NCI-H82 treated with DMSO at 0.1 percent for 48 hours (cell line): ENCODE data around the gene FAM228A.
"Not testable (repeated sequence)": the region's sequence is repeated elsewhere in the genome, so short reads cannot be mapped to it uniquely, and the experiment has no call there.

ENCODE experiments used
- DNase-seq: peaks from one replicate; lab custom pipeline; 2025; ENCODE audit not compliant: unreplicated experiment; lab: John Stamatoyannopoulos, UW

FAM228A gene

DNA sequence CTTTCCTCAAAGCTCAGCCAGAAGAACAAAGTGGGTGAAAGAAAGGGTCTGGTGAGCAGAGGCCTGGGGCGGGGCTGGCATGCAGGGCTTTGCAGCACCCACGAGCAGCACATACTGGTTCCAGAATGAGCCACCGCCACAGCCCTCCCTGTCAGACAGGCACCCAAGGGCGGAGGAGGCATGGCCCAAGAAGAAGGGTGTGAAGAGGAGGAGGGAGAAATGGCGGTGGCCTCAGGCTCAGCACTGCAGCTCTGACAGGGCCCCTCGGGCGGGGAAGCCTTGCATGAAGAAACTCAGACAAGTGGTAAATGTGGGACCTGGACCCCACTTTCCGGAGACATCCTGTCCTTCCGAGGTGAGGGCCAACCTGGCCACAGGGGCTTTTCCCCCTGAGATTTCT is 15.7 kb downstream of the FAM228A start:
- no peak for DNase-seq

DNA sequence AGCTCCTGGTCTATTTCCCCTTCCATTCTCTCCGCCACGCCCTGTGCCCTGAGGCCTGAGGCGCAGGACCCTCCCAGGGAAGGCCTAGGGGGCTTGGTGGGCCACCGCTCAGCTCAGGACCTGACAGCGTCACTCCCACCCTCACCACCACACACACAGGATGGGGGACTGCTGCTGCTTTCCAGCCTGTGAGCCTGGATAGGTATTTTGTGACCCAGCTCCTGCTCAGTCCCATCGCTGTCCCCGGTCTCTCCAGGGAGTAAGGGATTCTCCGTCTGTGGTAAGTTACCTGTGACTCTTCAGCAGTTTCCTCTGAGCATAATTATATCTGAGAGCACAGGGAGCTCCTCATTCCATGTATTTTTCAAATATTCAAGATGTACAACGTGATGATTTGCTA is 16.3 kb downstream of the FAM228A start:
- DNase-seq, result no peak

DNA sequence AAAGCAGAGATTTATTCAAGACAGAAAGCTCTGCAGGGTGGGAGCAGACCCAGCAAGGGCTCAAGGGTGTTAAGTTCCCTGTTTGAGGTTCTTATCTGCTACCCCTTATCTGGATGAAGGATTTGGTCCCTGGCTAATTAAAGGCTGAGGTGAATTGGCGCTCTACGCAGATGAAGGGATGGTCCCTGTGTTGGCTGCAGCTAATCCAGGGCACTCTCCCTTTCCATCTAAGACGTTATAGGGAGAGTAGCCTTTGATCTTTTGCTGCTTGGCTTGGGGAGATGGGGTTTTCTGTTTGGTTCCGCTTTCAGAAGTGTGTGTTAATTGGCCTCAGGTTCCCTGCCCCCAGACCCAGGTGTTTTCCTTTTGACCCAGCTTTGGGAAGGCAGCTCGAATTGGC is 17.0 kb downstream of the FAM228A start:
- DNase-seq, result no peak

DNA sequence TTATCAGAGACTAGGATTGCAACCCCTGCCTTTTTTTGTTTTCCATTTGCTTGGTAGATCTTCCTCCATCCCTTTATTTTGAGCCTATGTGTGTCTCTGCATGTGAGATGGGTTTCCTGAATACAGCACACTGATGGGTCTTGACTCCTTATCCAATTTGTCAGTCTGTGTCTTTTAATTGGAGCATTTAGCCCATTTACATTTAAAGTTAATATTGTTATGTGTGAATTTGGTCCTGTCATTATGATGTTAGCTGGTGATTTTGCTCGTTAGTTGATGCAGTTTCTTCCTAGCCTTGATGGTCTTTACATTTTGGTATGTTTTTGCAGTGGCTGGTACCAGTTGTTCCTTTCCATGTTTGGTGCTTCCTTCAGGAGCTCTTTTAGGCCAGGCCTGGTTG is 22.4 kb downstream of the FAM228A start:
- DNase-seq, result not testable (repeated sequence)

- no peak for DNase-seq
These were observed 25.2 kb downstream of the FAM228A start for GRCh38 chr2:24199968-24200590.

- no peak for DNase-seq
These were observed 25.9 kb downstream of the FAM228A start for GRCh38 chr2:24200799-24201198.

DNA sequence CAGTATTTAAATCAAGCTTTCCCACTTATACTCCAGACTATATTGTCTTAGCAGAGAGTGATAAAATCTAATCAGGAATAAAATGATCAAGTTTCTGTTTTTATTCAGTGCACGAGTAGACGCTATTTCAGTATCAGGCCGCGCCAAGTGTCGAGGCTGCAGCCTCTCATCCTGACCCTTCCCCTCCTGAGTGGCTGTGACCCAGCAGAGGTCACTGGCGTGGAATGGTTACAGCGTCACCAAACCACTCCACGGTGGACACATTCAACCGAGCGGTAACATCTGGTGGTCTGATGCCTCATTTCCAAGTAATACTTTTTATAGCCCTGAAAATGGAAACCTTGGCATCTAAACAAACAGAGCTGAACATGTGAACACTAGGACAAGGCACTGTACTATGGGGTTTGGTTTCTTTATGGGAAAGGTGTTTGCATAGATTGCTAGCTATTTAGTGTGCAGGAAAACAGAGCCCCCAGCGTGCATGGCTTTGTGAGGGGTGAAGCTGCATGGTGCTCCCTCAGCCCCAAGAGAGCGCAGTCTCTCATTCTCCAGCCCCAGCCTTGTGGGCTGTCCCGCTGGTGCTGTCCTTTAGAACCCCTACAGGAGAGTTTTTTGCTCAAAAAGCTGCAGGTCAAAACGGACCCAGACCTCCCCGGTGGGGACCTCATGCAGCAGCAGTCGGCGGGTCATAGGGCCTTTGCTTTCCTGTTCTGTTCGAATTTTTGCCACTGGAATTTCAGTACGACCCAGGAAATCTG is 28.4 kb downstream of the FAM228A start:
- no peak for DNase-seq

DNA sequence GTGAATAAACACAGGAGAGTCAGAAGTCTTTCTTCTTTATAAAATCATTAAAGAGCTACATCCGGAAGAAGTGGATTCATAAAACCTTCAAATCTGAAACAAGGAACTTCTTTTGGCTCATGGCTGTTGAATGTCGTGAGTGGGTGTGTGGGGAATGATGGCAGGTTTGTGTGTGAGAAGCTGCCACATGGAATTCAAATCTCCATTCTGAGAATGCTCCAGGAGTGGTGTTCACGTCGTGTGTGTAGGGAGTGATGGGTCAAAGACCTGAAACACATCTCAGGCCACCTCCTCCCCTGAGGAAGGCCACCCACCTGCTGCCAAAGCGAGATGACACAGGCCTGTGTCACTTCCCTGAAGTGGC is 28.9 kb downstream of the FAM228A start:
- DNase-seq, result no peak

DNA sequence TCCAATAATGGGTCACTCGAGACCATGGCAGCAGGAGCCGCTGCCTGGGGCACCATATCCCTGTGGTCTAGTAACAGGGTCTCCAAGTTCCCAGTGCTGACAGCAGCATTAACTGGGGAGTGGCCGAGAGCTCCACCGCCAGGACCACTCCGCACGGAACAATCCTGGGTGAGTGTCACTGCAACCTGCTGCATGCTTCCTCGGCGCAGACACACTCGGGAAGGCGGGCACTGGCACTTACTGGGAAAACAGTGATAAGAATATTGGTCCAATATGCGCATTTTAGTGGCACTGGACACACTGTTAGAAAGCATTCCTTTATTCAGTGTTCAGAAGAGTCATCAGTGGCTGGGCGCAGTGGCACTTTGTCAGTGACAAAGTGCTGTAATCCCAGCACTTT is 29.7 kb downstream of the FAM228A start:
- DNase-seq, result no peak

- DNase-seq, result no peak
These were observed 30.3 kb downstream of the FAM228A start for GRCh38 chr2:24205131-24205530.

- no peak for DNase-seq
These were observed 31.4 kb downstream of the FAM228A start for GRCh38 chr2:24206242-24206641.

- no peak for DNase-seq
These were observed 31.9 kb downstream of the FAM228A start for GRCh38 chr2:24206714-24207113.

- no peak for DNase-seq
These were observed 32.5 kb downstream of the FAM228A start for GRCh38 chr2:24207359-24207758.

DNA sequence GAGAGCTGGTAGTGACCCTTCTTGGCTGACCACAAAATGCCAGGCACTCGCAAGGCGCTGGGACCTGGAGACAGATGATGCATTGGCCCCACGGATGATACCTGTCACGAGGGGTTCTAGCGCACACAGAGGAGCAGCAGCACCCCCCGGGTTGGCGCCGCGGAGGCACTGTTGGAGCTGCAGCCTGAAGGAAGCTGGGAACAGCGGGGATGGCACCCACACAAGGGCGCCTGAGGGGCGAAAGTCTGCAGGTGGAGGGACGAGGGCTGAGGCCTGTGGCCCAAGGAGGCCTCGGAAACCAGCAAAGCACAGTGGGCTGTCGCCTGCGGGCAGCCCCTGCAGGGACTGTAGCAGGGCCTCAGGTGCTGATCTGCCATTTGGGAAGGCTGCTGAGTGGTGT is 33.6 kb downstream of the FAM228A start:
- no peak for DNase-seq

GRCh38 chr2:24209389-24210105 is 34.7 kb downstream of the FAM228A start:
- no peak for DNase-seq

GRCh38 chr2:24210106-24210455 is 35.2 kb downstream of the FAM228A start:
- no peak for DNase-seq

DNA sequence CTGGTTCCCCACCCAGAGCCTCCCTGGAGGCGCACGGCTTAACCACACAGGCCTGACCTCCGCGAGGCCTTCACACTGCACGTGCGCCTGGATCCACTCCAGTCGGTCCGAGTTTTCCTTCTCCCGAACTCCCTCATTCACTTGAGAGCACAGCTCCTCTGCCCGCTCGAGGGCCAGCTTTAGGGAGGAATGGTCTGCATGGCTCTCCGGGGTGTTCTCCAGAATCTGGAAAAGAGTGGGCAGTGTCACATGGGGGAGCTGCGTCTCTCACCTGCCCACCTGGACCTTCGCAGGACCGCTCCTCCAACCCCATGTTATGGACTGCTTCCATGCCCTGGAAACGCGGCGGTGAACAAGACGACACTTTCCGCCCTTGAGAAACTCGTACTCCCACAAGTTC is 35.9 kb downstream of the FAM228A start:
- DNase-seq, result no peak

GRCh38 chr2:24211408-24211807 is 36.6 kb downstream of the FAM228A start:
- DNase-seq, result no peak

- DNase-seq, result no peak
These were observed 40.0 kb downstream of the FAM228A start for GRCh38 chr2:24214880-24215279.

DNA sequence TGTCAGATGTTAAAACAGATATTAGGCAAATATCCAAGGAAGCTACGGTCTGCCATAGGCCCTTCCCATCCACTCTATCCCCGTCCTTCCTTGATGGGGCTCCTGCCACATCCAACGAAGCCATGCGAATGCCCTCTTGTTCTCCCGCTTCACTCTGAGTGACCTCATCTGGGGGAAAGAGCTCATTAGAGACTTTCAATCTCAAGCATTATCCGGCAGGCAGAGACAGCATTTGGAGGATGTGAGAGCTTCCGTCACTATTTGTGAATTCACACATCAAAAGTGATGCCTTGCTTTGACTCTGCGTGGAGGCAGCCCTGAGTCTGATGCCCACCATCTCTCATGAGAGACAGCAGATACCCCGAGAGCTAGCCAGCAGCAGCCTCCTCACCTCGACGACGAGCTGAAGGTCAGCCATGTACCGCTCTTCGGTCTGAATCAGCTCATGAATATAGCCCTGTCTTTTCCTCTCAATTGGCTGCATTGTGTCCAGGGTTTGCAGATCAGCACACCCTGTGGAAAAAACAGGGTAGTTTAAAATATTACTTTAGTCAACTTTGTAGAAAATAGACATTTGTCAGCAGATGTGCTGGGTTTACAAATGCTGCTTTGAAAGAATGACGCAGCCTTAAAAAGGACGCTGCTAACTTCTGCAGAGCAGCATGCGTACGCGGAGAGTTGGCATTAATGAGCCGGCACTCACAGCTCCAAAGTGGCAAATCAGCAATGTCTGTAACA is 45.9 kb downstream of the FAM228A start:
- DNase-seq, result no peak

GRCh38 chr2:24221343-24222050 is 46.6 kb downstream of the FAM228A start:
- DNase-seq, result no peak
